ENCODE measurements around the gene PINLYP. TPM values are rescaled to one million over a fixed set of nuclear protein-coding genes. Genes with fewer than 3 reads are reported as not detected.

PINLYP gene
- polyA plus RNA-seq, 1 donor (not counting 4 experiments of a cell fraction or from before 2014, with no cell fraction given) = 16.0 TPM

GRCh38 chr19:43616954-43617353 lies 41.4 kb downstream of the PINLYP start:
- Histone ChIP-seq H3K4me1 (ENCODE audit: control insufficient read depth, extremely low read depth, insufficient read depth, low read length) (peaks cover 16% of the 10 kb centered on the region), H3K9ac (ENCODE audit: control insufficient read depth, extremely low read depth, insufficient read depth, low read length) (no peak overlapping the region), H3K36me3 (ENCODE audit: control insufficient read depth in 2 of 2, extremely low read depth in 1 of 2, insufficient read depth in 2 of 2, low read length in 2 of 2) (peaks cover 3 to 10% of the 10 kb centered on the region in 2 experiments), H3K27me3 (ENCODE audit: control insufficient read depth, extremely low read depth, insufficient read depth, low read length) (no peaks in the 10 kb centered on the region), H3K4me2 (ENCODE audit: control insufficient read depth, extremely low read depth, insufficient read depth, low read depth, low read length) (no peak overlapping the region), H3K27ac (ENCODE audit: control insufficient read depth, insufficient read depth, low read length) (no peak overlapping the region), H3K4me3 (ENCODE audit: control insufficient read depth in 2 of 3, extremely low read depth in 1 of 3, insufficient read depth in 2 of 3, low read depth in 1 of 3, low read length in 3 of 3) (no peak overlapping the region), H3K79me2 (ENCODE audit: control insufficient read depth, insufficient read depth, low read length) (peaks cover 15% of the 10 kb centered on the region), H3K9me1 (ENCODE audit: control insufficient read depth, extremely low read depth, insufficient read depth, low read length) (no peaks in the 10 kb centered on the region), H2AFZ (ENCODE audit: control insufficient read depth, low read length) (no peak overlapping the region), H4K20me1 (ENCODE audit: control insufficient read depth, extremely low read depth, insufficient read depth, low read length) (no peaks in the 10 kb centered on the region), H3K9me3 (ENCODE audit: control insufficient read depth, low read depth, low read length) (no peaks in the 10 kb centered on the region)
- dilution Hi-C loops (cut with MboI; ENCODE audit: extremely low pct_ligation_motif_present, low sequenced_read_pairs) = no loop called here
- DNase-seq (ENCODE audit: low read depth, low spot score) = no peak
- FAIRE-seq = no peak
- TF ChIP-seq CTCF (optimal IDR thresholded peaks at IDR 0.05 in 1 of 3, IDR thresholded peaks at IDR 0.05 in 1 of 3, conservative IDR thresholded peaks at IDR 0.05 in 1 of 3; ENCODE audit: extremely low read depth in 1 of 3, insufficient read depth in 2 of 3, low read length in 3 of 3) (no peak), EZH2 (IDR thresholded peaks at IDR 0.05; ENCODE audit: low read length) (no peak)

DNA sequence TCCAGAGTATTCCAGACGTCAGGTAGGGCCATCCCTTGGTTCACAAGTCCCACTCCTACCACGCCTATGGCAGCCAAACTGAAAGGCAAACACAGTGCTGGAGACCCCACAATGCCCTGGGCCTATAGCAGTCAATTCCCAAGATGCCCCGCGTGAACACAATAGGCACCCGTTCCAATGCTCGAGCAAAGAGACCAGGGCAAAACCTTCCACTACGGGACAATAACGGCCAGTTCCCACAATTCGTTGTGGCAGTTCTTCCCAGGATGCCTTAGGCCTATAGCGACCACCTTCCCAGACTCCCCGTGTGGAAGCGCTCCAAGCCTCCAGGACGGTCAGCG lies 43.3 kb downstream of the PINLYP start:
- TF ChIP-seq EZH2 (IDR thresholded peaks at IDR 0.05; ENCODE audit: low read length) (no peak), CTCF (optimal IDR thresholded peaks at IDR 0.05 in 1 of 3, IDR thresholded peaks at IDR 0.05 in 1 of 3, conservative IDR thresholded peaks at IDR 0.05 in 1 of 3; ENCODE audit: extremely low read depth in 1 of 3, insufficient read depth in 2 of 3, low read length in 3 of 3) (no peak)
- no peak for DNase-seq (ENCODE audit: low read depth, low spot score)
- H3K4me1 ChIP-seq (ENCODE audit: control insufficient read depth, extremely low read depth, insufficient read depth, low read length) = peaks cover 16% of the 10 kb centered on the region
- H3K9me3 ChIP-seq (ENCODE audit: control insufficient read depth, low read depth, low read length) = no peaks in the 10 kb centered on the region
- peak overlapping the region; percentile 63 for H3K27ac ChIP-seq (ENCODE audit: control insufficient read depth, insufficient read depth, low read length)
- H3K79me2 ChIP-seq (ENCODE audit: control insufficient read depth, insufficient read depth, low read length) = peaks cover 15% of the 10 kb centered on the region
- peak overlapping the region; percentile 67 for H3K9ac ChIP-seq (ENCODE audit: control insufficient read depth, extremely low read depth, insufficient read depth, low read length)
- dilution Hi-C loops (cut with MboI; ENCODE audit: extremely low pct_ligation_motif_present, low sequenced_read_pairs) = no loop called here
- H3K4me3 ChIP-seq (ENCODE audit: control insufficient read depth in 2 of 3, extremely low read depth in 1 of 3, insufficient read depth in 2 of 3, low read depth in 1 of 3, low read length in 3 of 3) = peak overlapping the region; percentile 54 to 69 (median 54)
- H3K4me2 ChIP-seq (ENCODE audit: control insufficient read depth, extremely low read depth, insufficient read depth, low read depth, low read length) = peak overlapping the region; percentile 86
- no peaks in the 10 kb centered on the region for H3K27me3 ChIP-seq (ENCODE audit: control insufficient read depth, extremely low read depth, insufficient read depth, low read length)
- peak; percentile 34 for FAIRE-seq
- no peaks in the 10 kb centered on the region for H4K20me1 ChIP-seq (ENCODE audit: control insufficient read depth, extremely low read depth, insufficient read depth, low read length)
- peak overlapping the region; percentile 67 for H2AFZ ChIP-seq (ENCODE audit: control insufficient read depth, low read length)
- H3K9me1 ChIP-seq (ENCODE audit: control insufficient read depth, extremely low read depth, insufficient read depth, low read length) = no peaks in the 10 kb centered on the region
- H3K36me3 ChIP-seq (ENCODE audit: control insufficient read depth in 2 of 2, extremely low read depth in 1 of 2, insufficient read depth in 2 of 2, low read length in 2 of 2) = peaks cover 0 to 4% of the 10 kb centered on the region in 2 experiments

Data from keratinocyte (primary cell).